ENCODE data around the gene APOB. TPM values are rescaled to one million over a fixed set of nuclear protein-coding genes. Genes with fewer than 3 reads are reported as not detected.

APOB gene
- total and polyA plus RNA-seq, 9 donors = 0.13 to 4.8 (median 1.3) TPM

- H3K9me3 ChIP-seq = no peaks in the 10 kb centered on the region
- WGBS, 3 donors = 47 to 69% (median 64%) methylated on average over 5 of the region's 5 CpGs
- H3K27me3 ChIP-seq = no peaks in the 10 kb centered on the region
- H3K4me1 ChIP-seq (ENCODE audit: insufficient read depth) = no peaks in the 10 kb centered on the region
- no peak overlapping the region for H3K4me3 ChIP-seq
- intact Hi-C loops (cut with DNase I) = no loop called here
- no peak overlapping the region for H3K27ac ChIP-seq
- no peak for DNase-seq
- H3K36me3 ChIP-seq = no peaks in the 10 kb centered on the region
- TF ChIP-seq EP300 (IDR thresholded peaks at IDR 0.05) (no peak), POLR2A (IDR thresholded peaks at IDR 0.05) (no peak), CTCF (IDR thresholded peaks at IDR 0.05) (no peak)
These were observed 57.6 kb downstream of the APOB start for GRCh38 chr2:20986024-20986939.

GRCh38 chr2:20985062-20985461, 58.8 kb downstream of the APOB start:
- Histone ChIP-seq H3K27me3 (no peaks in the 10 kb centered on the region), H3K4me3 (no peak overlapping the region), H3K4me1 (ENCODE audit: insufficient read depth) (no peaks in the 10 kb centered on the region), H3K9me3 (no peaks in the 10 kb centered on the region), H3K27ac (no peak overlapping the region), H3K36me3 (no peaks in the 10 kb centered on the region)
- no peak for TF ChIP-seq EP300 (IDR thresholded peaks at IDR 0.05)
- TF ChIP-seq CTCF (IDR thresholded peaks at IDR 0.05) = no peak
- TF ChIP-seq POLR2A (IDR thresholded peaks at IDR 0.05) = no peak
- 14 to 19% (median 16%) methylated on average over 5 of the region's 5 CpGs for WGBS, 3 donors
- intact Hi-C loops (cut with DNase I) = no loop called here
- DNase-seq = no peak

GRCh38 chr2:20984408-20984807, 59.5 kb downstream of the APOB start:
- H3K27me3 ChIP-seq = no peaks in the 10 kb centered on the region
- no peak for DNase-seq
- H3K4me1 ChIP-seq (ENCODE audit: insufficient read depth) = no peaks in the 10 kb centered on the region
- no peak overlapping the region for H3K4me3 ChIP-seq
- intact Hi-C loops (cut with DNase I) = no loop called here
- no peaks in the 10 kb centered on the region for H3K9me3 ChIP-seq
- H3K36me3 ChIP-seq = no peaks in the 10 kb centered on the region
- 57 to 67% (median 59%) methylated on average over 8 of the region's 8 CpGs for WGBS, 3 donors
- H3K27ac ChIP-seq = no peak overlapping the region
- TF ChIP-seq EP300 (IDR thresholded peaks at IDR 0.05) (no peak), CTCF (IDR thresholded peaks at IDR 0.05) (no peak), POLR2A (IDR thresholded peaks at IDR 0.05) (no peak)

- H3K36me3 ChIP-seq = no peaks in the 10 kb centered on the region
- TF ChIP-seq EP300 (IDR thresholded peaks at IDR 0.05) = no peak
- no peak for TF ChIP-seq CTCF (IDR thresholded peaks at IDR 0.05)
- TF ChIP-seq POLR2A (IDR thresholded peaks at IDR 0.05) = no peak
- no peaks in the 10 kb centered on the region for H3K27me3 ChIP-seq
- intact Hi-C loops (cut with DNase I) = no loop called here
- 39 to 67% (median 46%) methylated on average over 3 of the region's 3 CpGs for WGBS, 3 donors
- no peaks in the 10 kb centered on the region for H3K4me1 ChIP-seq (ENCODE audit: insufficient read depth)
- H3K27ac ChIP-seq = no peak overlapping the region
- H3K9me3 ChIP-seq = no peaks in the 10 kb centered on the region
- H3K4me3 ChIP-seq = no peak overlapping the region
- DNase-seq = no peak
These were observed 60.0 kb downstream of the APOB start for GRCh38 chr2:20983844-20984243.
